ENCODE measurements around the gene DUSP19.
A peak's percentile ranks its signal among the peaks of the same experiment; 100 is the strongest.

DUSP19 gene

DNA sequence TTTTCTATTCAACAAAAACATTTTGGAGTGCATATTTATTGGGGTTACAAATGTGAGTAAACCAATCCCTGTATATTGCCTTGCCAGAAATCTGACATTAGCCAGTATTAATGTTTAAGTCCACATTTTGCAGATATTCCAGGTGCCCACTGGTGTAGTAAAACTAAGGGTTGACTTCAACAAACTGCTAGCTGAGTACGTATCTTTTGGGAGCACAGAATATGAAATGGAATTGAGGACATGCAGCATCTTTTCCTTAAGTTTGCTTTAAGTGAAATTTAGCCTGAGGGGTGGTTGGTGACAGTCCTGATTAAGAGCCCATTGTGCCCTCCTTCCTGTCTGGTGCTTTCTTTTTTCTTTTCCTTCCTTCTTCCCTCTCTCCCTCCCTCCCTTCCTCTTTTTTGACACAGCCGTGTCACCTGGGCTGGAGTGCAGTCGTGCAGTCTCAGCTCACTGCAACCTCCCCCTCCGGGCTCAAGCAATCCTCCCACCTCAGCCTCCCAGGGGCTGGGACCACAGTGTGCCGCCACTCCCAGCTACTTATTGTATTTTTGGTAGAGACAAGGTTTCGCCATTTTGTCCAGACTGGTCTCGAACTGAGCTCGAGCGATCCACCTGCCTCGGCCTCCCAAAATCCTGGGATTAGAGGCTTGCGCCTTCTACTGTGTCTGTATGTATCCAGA, 47.3 kb downstream of the DUSP19 start:
- no peak for DNase-seq (ENCODE audit: low read depth)

DNA sequence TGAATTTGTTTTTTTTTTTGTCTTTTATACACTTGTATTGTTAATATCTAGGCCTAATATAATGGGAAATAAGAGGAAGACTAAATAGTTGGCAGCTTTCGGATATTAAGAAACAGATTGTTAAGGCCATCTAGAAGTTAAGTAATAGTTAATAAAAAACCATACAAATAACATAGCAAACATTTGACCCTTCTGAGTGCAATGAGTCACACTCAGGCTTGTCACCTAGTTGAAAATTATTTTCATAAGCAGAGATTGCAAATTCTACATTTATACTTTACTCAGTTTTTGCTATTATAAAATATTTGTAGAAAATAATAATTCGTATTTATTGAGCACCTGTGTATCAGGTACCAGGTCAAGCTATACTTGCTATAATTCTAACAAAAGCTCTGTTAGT, 48.1 kb downstream of the DUSP19 start:
- no peak for DNase-seq (ENCODE audit: low read depth)

DNA sequence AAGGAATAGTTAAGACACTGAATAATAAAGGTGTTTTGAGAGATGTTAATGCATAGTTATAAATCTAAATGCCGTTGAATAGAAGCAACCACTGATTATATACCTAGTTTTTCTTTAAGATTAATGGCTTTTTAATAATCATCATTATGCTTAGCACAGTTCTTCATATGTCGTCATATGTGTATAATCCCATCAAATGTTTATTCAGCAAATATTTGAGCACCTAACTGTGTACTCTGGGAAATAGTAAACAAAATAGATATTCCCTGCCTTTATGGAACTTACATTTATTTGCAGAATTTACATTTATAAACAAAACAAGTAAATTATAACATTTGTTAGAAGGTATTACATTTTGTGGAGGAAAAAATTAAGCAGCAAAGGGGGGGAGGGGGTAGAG, 55.5 kb downstream of the DUSP19 start:
- DNase-seq (ENCODE audit: low read depth) = no peak

DNA sequence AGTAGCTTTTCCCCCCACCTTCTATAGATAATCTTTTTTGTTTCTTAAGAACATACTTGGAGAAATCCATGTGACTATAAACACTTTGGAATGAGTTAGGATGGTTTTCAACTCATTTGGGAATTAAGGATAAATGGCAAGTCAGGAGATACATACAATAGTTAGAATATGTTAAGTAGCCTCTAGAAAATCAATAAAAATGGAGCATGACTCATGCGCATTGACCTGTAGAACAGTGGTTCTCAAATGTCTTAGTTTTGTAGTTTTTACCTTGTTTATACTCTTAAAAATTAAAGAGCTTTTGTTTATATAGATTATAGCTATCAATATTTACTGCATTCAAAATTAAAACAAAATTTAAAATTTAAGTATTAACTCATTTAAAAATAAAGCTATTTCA, 70.4 kb downstream of the DUSP19 start:
- peak; percentile 31 for DNase-seq (ENCODE audit: low read depth)

DNA sequence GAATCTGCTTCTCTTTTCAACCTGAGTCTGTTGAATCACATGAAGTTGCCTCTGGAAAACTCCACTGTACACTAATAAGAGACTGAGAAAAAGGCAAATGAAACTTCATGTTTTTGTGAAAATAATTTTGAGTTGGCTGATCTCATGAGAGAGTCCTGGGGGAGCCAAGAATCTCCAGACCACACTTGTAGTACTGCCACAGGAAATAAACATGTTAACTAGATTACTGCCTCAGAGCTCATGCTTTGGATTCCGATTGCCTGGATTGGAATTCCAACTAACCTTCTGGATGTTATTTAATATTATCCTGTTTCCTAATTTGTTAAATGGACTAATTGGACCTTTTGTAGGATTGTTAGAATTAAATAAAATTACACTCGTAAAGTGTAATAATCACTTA, 70.9 kb downstream of the DUSP19 start:
- peak; percentile 88 for DNase-seq (ENCODE audit: low read depth)

Measured in iris pigment epithelial cell (primary cell).